Right lobe of liver (tissue), 6 donors: ENCODE results near the gene DNM3. TPM values are rescaled to one million over a fixed set of nuclear protein-coding genes. Genes with fewer than 3 reads are reported as not detected.

ENCODE experiments used
- ATAC-seq, 4 donors: fragments of 200-7000 bp; cut with Tn5 transposase; one replicate each; pipeline ENCODE4 v1.9.1; 2020; ENCODE audit warnings: mild to moderate bottlenecking in 4 of 4, moderate library complexity in 4 of 4
- DNase-seq, 3 donors: peaks; one replicate each; pipeline ENCODE4 v3.0.0-alpha.2; 2020
- H3K27ac ChIP-seq, 3 donors: fragments of 200-600 bp; one replicate each; pipeline ENCODE4 v1.8.0; 2022
- H3K27me3 ChIP-seq, 2 donors: fragments of 200-600 bp; one replicate each; pipeline ENCODE4 v1.8.0; 2022
- H3K36me3 ChIP-seq, 4 donors: fragments of 200-600 bp; sonication (generic) in 1 of 4; one replicate each; pipeline versions ENCODE4 v1.5.1 to v1.8.0; 2017 to 2022; ENCODE audit warnings: control low read depth in 1 of 4
- H3K4me1 ChIP-seq, 4 donors: fragments of 200-600 bp; sonication (generic) in 1 of 4; one replicate each; pipeline versions ENCODE4 v1.5.1 to v1.8.0; 2017 to 2022; ENCODE audit warnings: control low read depth in 1 of 4
- H3K4me3 ChIP-seq, 3 donors: fragments of 200-600 bp; one replicate each; pipeline ENCODE4 v1.8.0; 2022
- H3K9me3 ChIP-seq, 4 donors: fragments of 200-600 bp; sonication (generic) in 1 of 4; one replicate each; pipeline versions ENCODE4 v1.5.1 to v1.8.0; 2017 to 2022; ENCODE audit warnings: control low read depth in 1 of 4
- POLR2A ChIP-seq: fragments of 450-650 bp; IDR thresholded peaks from one replicate; pipeline ENCODE4 v1.6.1; 2017; ENCODE audit warnings: antibody characterized with exemption, mild to moderate bottlenecking
- WGBS: methylation state at CpG from one replicate; pipeline ENCODE4 v1.1.6; 2018; ENCODE audit warnings: low coverage, low lambda C conversion rate; ENCODE audit not compliant: insufficient coverage; ENCODE audit errors: missing lambda C conversion rate; 5-methylcytosine and 5-hydroxymethylcytosine counted together
- intact Hi-C, 2 donors: fragments of 100-400 bp; cut with DNase I; formaldehyde crosslinking; loops; one replicate each; pipeline versions ENCODE4 v1.11.2 to v1.14.1; 2022
- total RNA-seq, 6 experiments: library from RNA; depleted of rRNA in 2 of 6; stranded (reverse); fragments of >200 nt in 2 of 6; fragmentation: NEBNext Ultra II Directional in 3 of 6; extraction: Animal tissue kit (Norgen Biotek cat#: 25700) in 3 of 6; gene quantifications; one replicate each; pipeline versions ENCODE4 v1.1.0 to v1.2.4, GENCODE V29; 2016 to 2023
- TF ChIP-seq, protein P1 (sequence below), 4 donors: fragments of 200-600 bp in 3 of 4; fragments of 450-650 bp in 1 of 4; IDR thresholded peaks; one replicate each; pipeline versions ENCODE4 v1.5.1 to v1.8.0; 2016 to 2022; ENCODE audit warnings: antibody characterized with exemption in 4 of 4, mild to moderate bottlenecking in 2 of 4
- donor health status: DM: no; HTN: yes; CAD: no.
- donor health status: DM: no; HTN: no; CAD: no.
- donor health status: DM: no; HTN: no; CAD: no.
- donor health status: DM: no; HTN: yes; CAD: no.
- donor health status: DM: no; HTN: yes; CAD: no.

The DNM3 gene
- total RNA-seq, 6 experiments from 2014 or later, result 0.29 to 0.92 (median 0.43) TPM

DNA sequence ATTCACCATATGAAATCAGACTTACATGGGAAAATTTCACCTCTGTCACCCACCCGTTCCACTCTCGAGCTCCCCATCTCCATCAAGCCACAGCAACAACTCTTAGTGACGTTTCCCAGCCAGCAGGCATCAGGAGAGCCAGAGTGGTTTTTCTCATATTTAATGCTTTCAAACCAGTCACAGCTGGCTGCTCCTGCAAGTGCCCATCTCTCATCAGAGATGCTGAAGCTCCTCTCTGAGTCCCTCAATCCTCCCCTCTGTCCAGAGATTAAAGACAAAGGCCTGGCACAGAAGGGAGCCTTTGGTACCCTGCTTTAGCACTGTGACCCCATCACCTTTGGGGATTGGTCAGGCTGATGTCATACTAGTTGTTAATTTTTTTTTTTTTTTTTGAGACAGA lies 277.3 kb downstream of the DNM3 start:
- intact Hi-C loops, result no loop called here
- 78% methylated on average over 3 of the region's 3 CpGs for WGBS
- Histone ChIP-seq H3K27ac (no peak overlapping the region), H3K36me3 (no peaks in the 10 kb centered on the region), H3K4me3 (no peak overlapping the region), H3K4me1 (no peaks in the 10 kb centered on the region), H3K27me3 (no peaks in the 10 kb centered on the region), H3K9me3 (no peaks in the 10 kb centered on the region)
- no peak for TF ChIP-seq POLR2A
- DNase-seq (no peak), ATAC-seq (no peak)

DNA sequence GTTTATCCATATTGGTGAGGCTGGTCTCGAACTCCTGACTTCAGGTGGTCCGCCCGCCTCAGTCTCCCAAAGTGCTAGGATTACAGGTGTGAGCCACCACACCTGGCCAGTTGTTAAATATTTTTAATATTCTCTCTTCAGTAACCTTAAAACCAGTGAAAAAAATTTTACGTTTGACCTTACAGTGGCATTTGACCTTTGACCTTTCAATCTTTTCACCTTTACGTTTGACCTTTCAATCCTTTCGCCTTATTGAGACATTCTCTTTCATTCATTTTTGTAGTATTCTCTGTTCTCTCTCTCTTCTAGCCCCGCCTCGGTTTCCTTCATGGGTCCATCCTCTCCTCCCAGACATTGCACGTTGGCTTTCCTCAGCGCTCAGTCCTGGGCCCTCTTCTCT lies 277.9 kb downstream of the DNM3 start:
- 93% methylated on average over 8 of the region's 10 CpGs for WGBS
- no peaks in the 10 kb centered on the region for H3K9me3 ChIP-seq
- no peak overlapping the region for H3K4me3 ChIP-seq
- DNase-seq (no peak), ATAC-seq (no peak)
- no peak overlapping the region for H3K27ac ChIP-seq
- TF ChIP-seq POLR2A, result no peak
- TF ChIP-seq, protein P1, sequence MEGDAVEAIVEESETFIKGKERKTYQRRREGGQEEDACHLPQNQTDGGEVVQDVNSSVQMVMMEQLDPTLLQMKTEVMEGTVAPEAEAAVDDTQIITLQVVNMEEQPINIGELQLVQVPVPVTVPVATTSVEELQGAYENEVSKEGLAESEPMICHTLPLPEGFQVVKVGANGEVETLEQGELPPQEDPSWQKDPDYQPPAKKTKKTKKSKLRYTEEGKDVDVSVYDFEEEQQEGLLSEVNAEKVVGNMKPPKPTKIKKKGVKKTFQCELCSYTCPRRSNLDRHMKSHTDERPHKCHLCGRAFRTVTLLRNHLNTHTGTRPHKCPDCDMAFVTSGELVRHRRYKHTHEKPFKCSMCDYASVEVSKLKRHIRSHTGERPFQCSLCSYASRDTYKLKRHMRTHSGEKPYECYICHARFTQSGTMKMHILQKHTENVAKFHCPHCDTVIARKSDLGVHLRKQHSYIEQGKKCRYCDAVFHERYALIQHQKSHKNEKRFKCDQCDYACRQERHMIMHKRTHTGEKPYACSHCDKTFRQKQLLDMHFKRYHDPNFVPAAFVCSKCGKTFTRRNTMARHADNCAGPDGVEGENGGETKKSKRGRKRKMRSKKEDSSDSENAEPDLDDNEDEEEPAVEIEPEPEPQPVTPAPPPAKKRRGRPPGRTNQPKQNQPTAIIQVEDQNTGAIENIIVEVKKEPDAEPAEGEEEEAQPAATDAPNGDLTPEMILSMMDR (IDR thresholded peaks at IDR 0.05), result no peak
- intact Hi-C loops, result no loop called here
- no peaks in the 10 kb centered on the region for H3K4me1 ChIP-seq
- no peaks in the 10 kb centered on the region for H3K36me3 ChIP-seq
- H3K27me3 ChIP-seq, result no peaks in the 10 kb centered on the region

DNA sequence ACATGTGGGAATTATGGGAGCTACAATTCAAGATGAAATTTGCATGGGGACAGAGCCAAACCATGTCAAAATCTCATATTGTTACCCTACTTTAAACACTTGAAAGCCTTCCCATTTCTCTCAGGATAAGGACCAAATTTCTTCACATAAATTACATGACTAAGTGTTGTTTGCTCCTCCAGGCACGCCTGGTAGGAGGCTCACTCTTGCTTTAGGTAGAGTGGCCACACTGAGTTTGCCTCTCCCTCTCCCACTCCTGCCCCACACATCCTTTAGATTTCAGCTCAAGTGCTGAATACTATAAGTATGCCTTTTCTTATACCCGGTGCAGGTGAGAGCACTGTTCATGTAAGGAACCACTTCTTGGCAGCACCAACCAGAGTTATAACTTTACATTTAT lies 279.1 kb downstream of the DNM3 start:
- H3K36me3 ChIP-seq, result no peaks in the 10 kb centered on the region
- 81% methylated on average over 2 of the region's 2 CpGs for WGBS
- H3K27me3 ChIP-seq, result no peaks in the 10 kb centered on the region
- H3K27ac ChIP-seq, result no peak overlapping the region
- intact Hi-C loops, result no loop called here
- H3K9me3 ChIP-seq, result no peaks in the 10 kb centered on the region
- no peaks in the 10 kb centered on the region for H3K4me1 ChIP-seq
- ATAC-seq (no peak), DNase-seq (no peak)
- TF ChIP-seq, protein P1 (IDR thresholded peaks at IDR 0.05), result no peak
- TF ChIP-seq POLR2A, result no peak
- no peak overlapping the region for H3K4me3 ChIP-seq

DNA sequence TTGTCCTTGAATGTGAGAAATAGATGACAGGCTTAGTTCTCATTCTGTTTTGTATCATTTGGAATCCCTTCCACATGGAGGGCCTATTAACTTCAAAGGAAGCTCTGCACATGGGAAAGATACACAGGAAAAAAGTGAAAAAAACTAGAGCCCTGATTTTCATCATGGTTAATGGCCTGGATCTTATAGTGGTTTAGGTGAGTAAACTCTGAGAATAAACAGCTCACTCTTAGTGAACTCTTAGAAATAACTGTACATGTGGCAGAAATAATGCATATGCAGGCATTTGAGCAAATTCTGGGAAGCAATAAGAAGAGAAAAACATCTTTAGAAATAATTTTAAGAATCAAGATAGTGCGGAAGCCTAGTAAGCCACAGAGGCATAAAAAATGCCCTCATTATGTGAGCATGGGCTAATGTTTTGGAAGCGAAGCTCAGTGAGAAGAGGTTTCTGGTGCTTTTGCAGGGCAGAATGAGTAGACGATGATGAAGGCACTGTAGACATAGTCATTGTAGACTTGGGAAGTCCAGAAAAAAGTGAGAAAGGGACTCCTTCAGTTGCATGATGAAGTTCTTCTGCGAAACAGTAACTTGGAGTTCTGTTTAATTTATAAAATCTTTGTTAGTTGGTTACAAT lies 279.9 kb downstream of the DNM3 start:
- no peak for DNase-seq

DNA sequence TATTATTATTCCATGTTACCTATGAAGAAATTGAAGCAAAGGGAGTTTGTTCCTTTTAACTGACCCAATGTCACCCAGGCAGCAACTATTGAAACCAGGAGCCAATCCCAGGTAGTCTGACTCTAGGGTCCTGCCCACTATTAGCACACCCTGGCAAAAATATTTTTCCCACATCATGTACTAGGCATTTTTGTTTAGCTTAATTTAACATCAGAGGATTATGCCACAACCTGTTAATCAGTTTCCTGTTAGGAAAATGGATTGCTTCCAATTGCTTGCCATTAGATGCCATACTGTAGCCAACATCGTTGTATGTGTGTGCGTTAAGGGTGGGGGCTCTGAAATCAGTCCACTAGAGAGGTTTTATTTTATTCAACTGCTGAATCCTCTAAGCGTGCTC lies 281.1 kb downstream of the DNM3 start:
- no peaks in the 10 kb centered on the region for H3K36me3 ChIP-seq
- H3K9me3 ChIP-seq, result no peaks in the 10 kb centered on the region
- no peaks in the 10 kb centered on the region for H3K4me1 ChIP-seq
- TF ChIP-seq, protein P1 (IDR thresholded peaks at IDR 0.05), result no peak
- TF ChIP-seq POLR2A, result no peak
- intact Hi-C loops, result no loop called here
- ATAC-seq, result no peak
- no peak for DNase-seq
- H3K27ac ChIP-seq, result no peak overlapping the region
- H3K27me3 ChIP-seq, result no peaks in the 10 kb centered on the region
- no peak overlapping the region for H3K4me3 ChIP-seq
- 86% methylated on average over 3 of the region's 3 CpGs for WGBS

More for the DNA sequence above, 279.9 kb downstream of the DNM3 start:
- no peaks in the 10 kb centered on the region for H3K27me3 ChIP-seq
- H3K27ac ChIP-seq, result no peak overlapping the region
- TF ChIP-seq, protein P1 (IDR thresholded peaks at IDR 0.05), result no peak
- TF ChIP-seq POLR2A, result no peak
- H3K36me3 ChIP-seq, result no peaks in the 10 kb centered on the region
- ATAC-seq, result no peak
- H3K9me3 ChIP-seq, result no peaks in the 10 kb centered on the region
- no peak overlapping the region for H3K4me3 ChIP-seq
- intact Hi-C loops, result no loop called here
- no peaks in the 10 kb centered on the region for H3K4me1 ChIP-seq
- 89% methylated on average over 4 of the region's 4 CpGs for WGBS
